ENCODE data around the gene REXO5. TPM values are rescaled to one million over a fixed set of nuclear protein-coding genes. Genes with fewer than 3 reads are reported as not detected.

The REXO5 gene
- total and polyA plus RNA-seq, 2 donors (not counting 1 experiment from before 2014, with no cell fraction given), result 0.42 to 1.3 TPM

DNA sequence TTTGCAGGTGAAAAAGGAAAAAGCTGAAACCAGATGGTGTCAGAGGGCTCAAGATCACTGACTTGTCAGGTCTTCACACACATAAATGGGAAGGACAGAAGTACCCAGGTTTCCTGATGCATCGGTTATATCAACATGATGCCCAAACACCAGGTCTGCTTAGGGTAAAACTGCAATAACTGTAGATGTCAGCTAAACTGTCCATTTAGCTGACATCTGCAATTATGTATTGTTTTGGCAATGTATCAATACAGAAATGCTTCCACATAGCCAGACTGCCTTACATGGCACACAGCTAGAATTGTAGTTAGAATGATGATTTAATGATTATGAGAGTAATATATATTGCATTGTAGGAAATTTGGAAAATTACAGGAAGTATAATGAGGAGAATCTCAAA lies 37.5 kb upstream of the REXO5 start:
- CTCF ChIA-PET, result no interaction called here

DNA sequence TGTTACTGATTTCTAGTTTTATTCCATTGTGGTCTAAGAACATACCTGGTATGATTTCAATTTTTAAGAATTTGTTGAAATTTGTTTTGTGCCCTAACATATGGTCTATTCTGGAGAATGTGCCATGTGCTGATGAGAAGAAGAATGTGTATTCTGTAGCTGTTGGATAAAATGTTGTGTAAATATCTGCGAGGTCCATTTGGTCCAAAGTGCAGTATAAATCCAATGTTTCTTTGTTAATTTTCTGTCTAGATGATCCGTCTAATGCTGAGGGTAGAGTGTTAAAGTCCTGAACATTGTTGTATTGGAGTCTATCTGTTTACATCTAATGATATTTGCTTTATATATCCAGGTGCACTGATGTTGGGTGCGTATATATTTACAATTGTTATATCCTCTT lies 32.6 kb upstream of the REXO5 start:
- no peaks in the 10 kb centered on the region for H3K27me3 Mint-ChIP-seq
- H3K27me3 ChIP-seq (replicated peaks in 1 of 4; ENCODE audit: control extremely low read depth in 1 of 4, control insufficient read depth in 3 of 4, insufficient read depth in 4 of 4, low read length in 3 of 4), result no peaks in the 10 kb centered on the region
- DNase-seq, result no peak
- ChIA-PET CTCF (no interaction called here), POLR2A (interaction anchor here (0.6 kb wide), 1 partner anchor 32 kb away, joined by 3 read pairs; the partner anchor contains the start of genes ERI2 and REXO5)
- no peak for TF ChIP-seq CTCF (IDR thresholded peaks at IDR 0.05)
- no peak for TF ChIP-seq EZH2 (IDR thresholded peaks at IDR 0.05; ENCODE audit: borderline replicate concordance, insufficient read depth, low read depth, low read length, poor library complexity, severe bottlenecking)
- H2AFZ ChIP-seq (ENCODE audit: insufficient read depth, low read depth, low read length, poor library complexity, severe bottlenecking), result no peak overlapping the region
- H3K9me3 ChIP-seq (ENCODE audit: control extremely low read depth in 1 of 3, control insufficient read depth in 2 of 3, insufficient read depth in 1 of 3, low read length in 2 of 3), result no peaks in the 10 kb centered on the region
- H3K4me3 ChIP-seq (ENCODE audit: control extremely low read depth in 1 of 5, extremely low read depth in 1 of 5, insufficient read depth in 1 of 5, low read depth in 2 of 5, low read length in 4 of 5), result no peak overlapping the region
- no peaks in the 10 kb centered on the region for H3K79me2 ChIP-seq (ENCODE audit: control insufficient read depth, insufficient read depth, low read length)
- H3K9me3 Mint-ChIP-seq (ENCODE audit: insufficient read depth), result no peaks in the 10 kb centered on the region
- no peaks in the 10 kb centered on the region for H3K4me1 Mint-ChIP-seq
- no peaks in the 10 kb centered on the region for H3K4me1 ChIP-seq (ENCODE audit: control insufficient read depth in 2 of 2, insufficient read depth in 2 of 2, low read length in 2 of 2)
- no peaks in the 10 kb centered on the region for H3K36me3 ChIP-seq (replicated peaks in 1 of 2; ENCODE audit: control extremely low read depth in 1 of 2, control insufficient read depth in 1 of 2, extremely low read depth in 1 of 2, insufficient read depth in 2 of 2, low read length in 1 of 2)
- H3K27ac ChIP-seq (ENCODE audit: low read length in 2 of 2), result no peak overlapping the region
- no peak overlapping the region for H3K4me3 Mint-ChIP-seq
- no peak overlapping the region for H3K27ac Mint-ChIP-seq
- no peak for ATAC-seq (ENCODE audit: low read depth)
- WGBS (ENCODE audit: insufficient coverage), result 86% methylated on average over 1 of the region's 3 CpGs
- no peak overlapping the region for H3K9ac ChIP-seq (ENCODE audit: low read length)
- no peak overlapping the region for H3K4me2 ChIP-seq (replicated peaks; ENCODE audit: low read depth, low read length, poor library complexity, severe bottlenecking)
- intact Hi-C loops (cut with micrococcal nuclease), result no loop called here
- no peaks in the 10 kb centered on the region for H4K20me1 ChIP-seq (ENCODE audit: control insufficient read depth, insufficient read depth, low read length, poor library complexity, severe bottlenecking)

More for the DNA sequence above, 37.5 kb upstream of the REXO5 start:
- Mint-ChIP-seq H3K4me3 (no peak overlapping the region), H3K9me3 (ENCODE audit: insufficient read depth) (no peaks in the 10 kb centered on the region), H3K4me1 (peaks cover 3% of the 10 kb centered on the region), H3K27me3 (no peaks in the 10 kb centered on the region), H3K27ac (no peak overlapping the region)
- POLR2A ChIA-PET, result no interaction called here
- no peak for TF ChIP-seq CTCF (IDR thresholded peaks at IDR 0.05)
- H3K36me3 ChIP-seq (replicated peaks in 1 of 2; ENCODE audit: control extremely low read depth in 1 of 2, control insufficient read depth in 1 of 2, extremely low read depth in 1 of 2, insufficient read depth in 2 of 2, low read length in 1 of 2), result no peaks in the 10 kb centered on the region
- no peaks in the 10 kb centered on the region for H3K9me3 ChIP-seq (ENCODE audit: control extremely low read depth in 1 of 3, control insufficient read depth in 2 of 3, insufficient read depth in 1 of 3, low read length in 2 of 3)
- H4K20me1 ChIP-seq (ENCODE audit: control insufficient read depth, insufficient read depth, low read length, poor library complexity, severe bottlenecking), result no peaks in the 10 kb centered on the region
- H3K4me3 ChIP-seq (ENCODE audit: control extremely low read depth in 1 of 5, extremely low read depth in 1 of 5, insufficient read depth in 1 of 5, low read depth in 2 of 5, low read length in 4 of 5), result no peak overlapping the region
- peaks cover 3 to 9% of the 10 kb centered on the region in 2 donors for H3K4me1 ChIP-seq (ENCODE audit: control insufficient read depth in 2 of 2, insufficient read depth in 2 of 2, low read length in 2 of 2)
- H3K27ac ChIP-seq (ENCODE audit: low read length in 2 of 2), result no peak overlapping the region
- no peak overlapping the region for H3K4me2 ChIP-seq (replicated peaks; ENCODE audit: low read depth, low read length, poor library complexity, severe bottlenecking)
- no CpG with 5 or more reads among the region's 1 CpG for WGBS (ENCODE audit: insufficient coverage)
- no peak for DNase-seq
- H3K9ac ChIP-seq (ENCODE audit: low read length), result no peak overlapping the region
- no peak overlapping the region for H2AFZ ChIP-seq (ENCODE audit: insufficient read depth, low read depth, low read length, poor library complexity, severe bottlenecking)
- intact Hi-C loops (cut with micrococcal nuclease), result no loop called here
- no peaks in the 10 kb centered on the region for H3K27me3 ChIP-seq (replicated peaks in 1 of 4; ENCODE audit: control extremely low read depth in 1 of 4, control insufficient read depth in 3 of 4, insufficient read depth in 4 of 4, low read length in 3 of 4)
- H3K79me2 ChIP-seq (ENCODE audit: control insufficient read depth, insufficient read depth, low read length), result no peaks in the 10 kb centered on the region
- no peak for ATAC-seq (ENCODE audit: low read depth)

Measured in B cell (primary cell).